Activated gamma-delta T cell treated with Interleukin-2 at 50 U/mL for 16 hours (primary cell): ENCODE results near the gene HDAC9.
"Not testable (repeated sequence)": the region's sequence is repeated elsewhere in the genome, so short reads cannot be mapped to it uniquely, and the experiment has no call there.

Experiments used
- DNase-seq: peaks from one replicate; pipeline ENCODE4 v3.0.0-alpha.2; 2020

HDAC9 gene

DNA sequence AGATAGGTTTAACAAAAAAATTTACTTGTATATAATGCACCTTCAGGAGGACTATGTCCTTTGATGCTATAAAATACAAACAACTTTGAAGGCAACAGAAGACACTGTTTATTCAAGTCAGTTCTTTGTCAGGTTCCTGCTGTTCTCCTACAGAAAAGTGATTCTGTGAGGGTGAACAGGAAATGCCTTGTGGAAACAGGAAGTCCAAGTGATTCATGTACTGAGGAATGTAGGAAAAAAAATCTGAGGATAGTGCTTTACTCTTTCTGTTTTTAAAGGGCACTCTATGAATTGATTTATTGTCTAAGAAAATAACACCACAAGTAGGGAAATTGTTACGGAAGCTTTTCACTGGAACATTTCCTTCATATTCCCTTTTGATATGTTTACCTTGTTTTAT lies 171.9 kb downstream of the HDAC9 start:
- DNase-seq: no peak

DNA sequence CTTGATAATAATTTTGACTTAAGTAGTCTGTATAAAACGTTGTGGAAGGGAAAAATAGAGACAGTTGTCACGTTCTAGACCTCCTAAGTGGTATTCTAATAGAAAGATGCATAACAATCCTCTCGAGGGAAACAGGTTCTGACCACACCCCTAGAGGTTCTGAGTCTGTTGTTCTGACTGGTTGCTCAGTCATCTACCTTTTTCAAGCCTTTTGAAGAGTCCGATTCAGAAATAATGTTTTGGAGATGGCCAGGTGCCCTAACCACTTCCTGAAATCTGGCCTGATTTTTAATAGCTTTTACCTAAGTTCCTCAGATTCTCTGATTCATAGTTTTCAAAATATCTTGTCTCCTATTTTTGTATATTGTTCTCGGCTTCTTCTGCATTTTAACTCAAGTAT lies 175.6 kb downstream of the HDAC9 start:
- DNase-seq: no peak

- DNase-seq: no peak
Measured at GRCh38 chr7:18675579-18675978, 180.0 kb downstream of the HDAC9 start.

DNA sequence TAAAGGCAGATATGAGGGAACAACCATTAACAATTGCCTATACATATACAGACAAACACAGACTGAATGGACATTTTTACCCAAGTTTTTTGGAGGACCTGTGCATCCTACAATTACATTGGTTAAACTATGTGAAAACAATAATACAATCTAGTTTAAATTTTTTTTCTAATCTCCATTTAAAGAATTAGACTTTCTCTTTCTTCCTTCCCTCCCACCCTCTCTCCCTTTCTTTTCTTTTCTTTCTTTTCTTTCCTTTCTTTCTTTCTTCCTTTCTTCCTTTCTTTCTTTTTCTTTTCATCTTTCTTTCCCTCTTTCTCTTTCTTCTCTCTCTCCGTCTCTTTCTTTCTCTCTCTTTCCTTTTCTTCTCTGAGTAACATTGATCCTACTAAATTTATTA lies 183.7 kb downstream of the HDAC9 start:
- DNase-seq: no peak

- DNase-seq: no peak
Measured at GRCh38 chr7:18680576-18680975, 185.0 kb downstream of the HDAC9 start.

DNA sequence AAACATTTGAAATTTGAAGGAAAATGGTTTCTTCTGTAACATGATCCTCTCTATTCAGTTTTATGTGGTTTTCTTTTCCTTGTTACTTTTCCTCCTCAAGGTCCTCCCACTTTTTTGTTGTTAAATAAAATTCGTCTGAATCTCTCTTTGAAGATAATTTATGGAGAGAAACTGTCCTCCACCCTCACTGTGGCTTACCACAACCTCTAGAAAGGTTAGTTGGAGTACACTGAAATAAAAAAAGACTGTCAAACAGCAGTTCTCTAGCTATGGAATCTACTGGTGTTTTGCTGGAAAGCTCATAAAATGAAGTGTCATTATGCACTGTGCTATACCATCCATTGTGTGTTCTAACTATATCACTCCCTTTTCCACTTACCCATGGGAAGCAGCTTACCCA lies 189.4 kb downstream of the HDAC9 start:
- no peak for DNase-seq

DNA sequence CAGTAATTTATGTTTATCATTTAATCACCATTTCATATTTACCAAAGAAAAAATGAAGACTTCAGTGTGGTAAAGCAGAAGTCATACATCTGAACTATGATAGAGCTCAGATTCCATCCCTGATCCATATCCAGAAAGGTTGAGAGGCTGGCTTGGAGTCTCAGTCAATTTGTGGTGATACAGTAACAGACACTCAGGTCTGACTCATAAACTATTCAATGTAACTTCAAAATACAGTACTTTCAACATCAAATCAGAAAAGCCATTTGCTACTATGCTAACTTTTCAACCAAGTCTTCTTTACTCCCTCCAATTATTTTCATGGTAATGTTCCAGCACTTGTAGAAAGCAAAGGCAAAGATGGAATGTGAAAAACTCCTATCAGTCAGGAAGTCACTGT lies 190.4 kb downstream of the HDAC9 start:
- DNase-seq: no peak

GRCh38 chr7:18689551-18689950 lies 194.0 kb downstream of the HDAC9 start:
- DNase-seq: no peak

DNA sequence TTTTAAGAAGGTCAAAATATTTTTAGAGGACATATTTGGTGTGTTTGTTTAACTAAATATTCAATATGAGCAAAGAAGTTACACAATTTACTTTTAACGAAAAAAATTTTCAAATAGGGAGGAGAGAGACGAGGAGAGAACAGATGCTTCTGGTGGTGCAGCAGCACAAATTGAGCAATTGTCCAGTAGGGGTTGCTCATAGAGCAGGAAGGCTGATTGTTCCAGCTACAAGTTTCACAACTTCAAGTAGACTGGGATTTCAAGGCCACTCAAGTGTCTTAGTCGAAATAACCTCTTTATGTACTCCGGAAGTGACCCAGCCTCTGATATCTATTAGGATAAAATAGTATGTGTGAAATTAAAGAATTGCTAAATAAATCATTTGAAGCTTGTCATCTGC lies 197.9 kb downstream of the HDAC9 start:
- no peak for DNase-seq

DNA sequence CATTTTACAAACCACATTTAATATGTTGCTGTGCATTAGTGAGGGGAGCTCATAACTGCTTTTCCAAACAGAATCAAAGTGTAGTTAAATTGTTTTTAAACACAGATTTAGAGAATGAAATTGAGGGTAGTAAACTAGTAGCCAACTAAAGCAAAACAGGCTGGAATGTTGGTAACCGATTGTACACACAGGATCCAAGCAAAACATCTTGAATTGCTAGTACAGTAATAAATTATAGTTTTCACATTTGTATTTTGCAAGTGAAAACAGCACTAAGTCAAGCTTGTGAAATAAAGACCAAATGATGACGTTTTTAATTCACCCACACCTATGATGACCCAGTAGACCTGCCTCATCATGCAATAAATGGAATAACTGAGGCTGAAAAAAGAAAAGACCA lies 198.3 kb downstream of the HDAC9 start:
- no peak for DNase-seq

DNA sequence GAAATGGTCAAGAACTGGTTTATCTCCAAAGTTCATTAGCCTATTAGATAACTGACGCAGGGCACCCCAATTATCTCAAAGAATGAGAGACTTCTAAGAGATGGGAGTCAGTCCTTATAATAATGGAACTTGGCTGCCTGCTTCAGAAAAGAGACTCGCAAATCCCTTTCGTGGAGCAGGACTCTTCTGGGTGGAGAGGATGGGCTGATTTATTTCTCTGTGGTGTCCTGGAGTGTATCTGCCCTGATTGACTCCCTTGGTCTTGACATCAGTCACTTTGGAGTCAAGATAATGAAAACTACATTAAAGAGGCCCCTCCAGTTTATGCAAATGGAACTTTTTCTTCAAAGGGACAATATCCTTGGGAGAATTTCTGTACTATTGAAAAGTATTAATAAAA lies 198.9 kb downstream of the HDAC9 start:
- no peak for DNase-seq

DNA sequence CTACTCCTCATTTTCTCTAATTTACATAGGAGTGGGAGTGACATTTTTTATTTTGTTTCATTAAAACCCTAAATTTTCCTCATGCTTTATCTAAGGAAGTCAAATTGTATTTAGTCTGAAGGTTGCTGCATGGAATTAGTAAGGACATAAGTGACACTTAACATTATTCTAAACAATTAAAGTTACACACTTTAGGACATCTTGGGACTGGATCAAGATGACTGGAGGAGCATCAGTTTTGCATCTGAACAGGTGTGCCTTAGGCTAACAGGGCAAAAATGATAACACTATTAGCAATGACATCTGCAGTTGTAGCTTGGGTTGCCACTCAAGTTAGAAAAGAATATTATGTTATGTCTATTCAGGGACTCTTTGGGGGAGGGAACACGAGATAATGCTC lies 199.4 kb downstream of the HDAC9 start:
- no peak for DNase-seq

DNA sequence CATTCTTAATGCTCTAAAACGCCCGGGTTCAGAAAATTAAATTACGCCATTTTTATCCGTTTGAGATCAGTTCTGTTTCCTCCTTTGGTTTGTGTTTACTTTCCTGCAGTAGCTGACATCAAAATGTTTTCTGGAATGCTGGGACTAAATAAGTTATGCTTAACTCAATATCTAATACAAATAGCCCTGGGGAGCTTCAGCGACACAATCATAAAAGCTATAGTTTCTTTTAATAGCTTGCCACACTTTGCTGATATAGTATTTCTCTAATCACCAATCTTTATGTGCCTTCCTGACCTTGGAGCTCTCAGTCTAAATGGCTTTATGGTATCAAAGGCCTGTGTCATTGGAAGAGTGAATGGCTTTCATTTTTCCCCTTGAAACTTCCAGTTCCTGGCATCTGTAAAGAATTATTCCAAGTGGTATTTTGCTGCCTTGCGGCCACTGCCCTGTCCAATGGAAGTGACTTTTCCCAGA lies 202.7 kb downstream of the HDAC9 start:
- no peak for DNase-seq

- no peak for DNase-seq
Measured at GRCh38 chr7:18700147-18700546, 204.6 kb downstream of the HDAC9 start.

DNA sequence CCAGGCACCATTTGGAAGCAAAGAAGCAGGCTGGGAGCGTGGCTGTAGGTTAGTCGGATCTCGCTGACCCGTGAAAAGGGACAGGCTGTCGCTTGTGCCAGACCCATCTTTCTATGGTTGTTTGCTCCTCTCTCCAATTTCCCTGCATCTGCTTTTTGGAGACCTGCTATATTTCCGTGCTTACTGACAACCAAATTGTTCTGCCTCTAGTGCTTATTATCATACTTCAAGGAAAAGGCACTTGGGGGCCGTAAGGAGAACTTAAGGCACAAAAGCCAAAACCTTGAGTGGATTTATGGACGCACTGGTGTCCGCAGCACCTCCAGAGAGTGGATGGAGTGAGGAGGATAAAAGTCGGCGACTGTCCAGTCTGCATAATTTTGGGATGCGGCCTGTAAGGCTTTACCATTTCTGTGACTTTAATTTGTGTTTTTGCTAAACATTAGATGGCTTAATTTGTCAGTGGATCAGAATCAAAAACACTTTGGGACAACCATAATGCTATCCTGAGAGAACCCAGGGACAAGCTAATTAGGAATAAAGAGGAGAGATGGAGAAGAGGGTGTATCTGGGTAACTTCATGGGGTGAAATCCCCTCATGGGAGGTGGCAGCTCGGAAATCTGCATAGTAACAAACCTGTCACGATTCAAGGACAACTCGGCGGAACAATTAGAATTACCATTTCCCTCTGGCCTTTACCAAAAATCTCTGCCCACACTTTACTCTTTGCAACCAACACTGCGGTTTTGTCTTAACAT lies 206.7 kb downstream of the HDAC9 start:
- DNase-seq: no peak

GRCh38 chr7:18703685-18704084 lies 208.1 kb downstream of the HDAC9 start:
- no peak for DNase-seq

DNA sequence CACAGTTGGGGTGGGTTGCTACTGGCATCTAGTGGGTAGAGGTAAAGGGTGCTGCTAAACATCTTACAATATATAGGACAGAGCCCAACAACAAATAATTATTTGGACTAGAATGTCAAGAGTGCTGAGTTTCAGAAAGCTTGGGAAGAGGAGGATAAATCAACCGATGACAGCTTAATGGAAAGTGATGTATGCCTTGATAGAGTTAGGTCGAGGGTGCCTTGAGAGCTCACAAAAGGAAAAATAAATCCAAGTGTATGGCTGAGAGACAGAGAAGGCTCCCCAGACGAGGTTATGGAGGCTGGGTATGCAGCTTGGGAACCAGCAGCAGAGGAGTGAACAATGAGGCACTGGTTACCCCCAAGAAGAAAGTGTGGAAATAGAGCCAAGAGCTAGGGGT lies 211.1 kb downstream of the HDAC9 start:
- no peak for DNase-seq

- no peak for DNase-seq
Measured at GRCh38 chr7:18708204-18708603, 212.7 kb downstream of the HDAC9 start.

GRCh38 chr7:18715988-18716387 lies 220.4 kb downstream of the HDAC9 start:
- no peak for DNase-seq

- no peak for DNase-seq
Measured at GRCh38 chr7:18721429-18721828, 225.9 kb downstream of the HDAC9 start.

- DNase-seq: no peak
Measured at GRCh38 chr7:18724318-18724717, 228.8 kb downstream of the HDAC9 start.

- DNase-seq: no peak
Measured at GRCh38 chr7:18727115-18727870, 231.7 kb downstream of the HDAC9 start.

DNA sequence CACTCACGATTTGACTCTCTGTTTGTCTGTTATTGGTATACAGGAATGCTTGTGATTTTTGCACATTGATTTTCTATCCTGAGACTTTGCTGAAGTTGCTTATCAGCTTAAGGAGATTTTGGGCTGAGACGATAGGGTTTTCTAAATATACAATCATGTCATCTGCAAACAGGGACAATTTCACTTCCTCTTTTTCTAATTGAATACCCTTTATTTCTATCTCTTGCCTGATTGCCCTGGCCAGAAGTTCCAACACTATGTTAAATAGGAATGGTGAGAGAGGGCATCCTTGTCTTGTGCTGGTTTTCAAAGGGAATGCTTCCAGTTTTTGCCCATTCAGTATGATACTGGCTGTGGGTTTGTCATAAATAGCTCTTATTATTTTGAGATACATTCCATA lies 240.5 kb downstream of the HDAC9 start:
- DNase-seq: not testable (repeated sequence)

DNA sequence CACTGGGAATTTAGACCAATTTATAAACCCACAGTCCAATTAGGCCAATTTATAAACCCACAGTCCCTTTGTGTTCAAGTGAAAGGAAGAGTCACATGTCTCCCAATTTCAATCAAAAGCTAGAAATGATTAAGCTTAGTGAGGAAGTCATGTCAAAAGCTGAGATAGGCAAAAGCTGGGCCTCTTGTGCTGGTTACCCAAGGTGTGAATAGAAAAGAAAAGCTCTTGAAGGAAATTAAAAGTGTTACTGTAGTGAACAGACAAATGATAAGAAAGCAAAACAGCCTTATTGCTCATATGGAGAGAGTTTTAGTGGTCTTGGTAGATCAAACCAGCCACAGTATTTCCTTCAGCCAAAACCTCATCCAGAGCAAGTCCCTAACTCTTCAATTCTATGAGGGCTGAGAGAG lies 245.0 kb downstream of the HDAC9 start:
- no peak for DNase-seq
